HEK293T (cell line): Measurements from ENCODE around the gene SCNN1B.

Experiments
- ELF4 ChIP-seq: fragments of 450-650 bp; IDR thresholded peaks from 2 replicates; pipeline ENCODE4 v1.6.1; 2017; ENCODE audit warnings: antibody characterized with exemption
- FOXA1 ChIP-seq: fragments of 450-650 bp; IDR thresholded peaks from 2 replicates; pipeline ENCODE4 v1.6.1; 2016; ENCODE audit warnings: mild to moderate bottlenecking
- FOXK2 ChIP-seq: fragments of 450-650 bp; IDR thresholded peaks from 2 replicates; pipeline ENCODE4 v1.6.1; 2016; ENCODE audit warnings: mild to moderate bottlenecking
- HDGF ChIP-seq: fragments of 450-650 bp; IDR thresholded peaks from 2 replicates; pipeline ENCODE4 v1.6.1; 2017; ENCODE audit warnings: antibody characterized with exemption, borderline replicate concordance
- L3MBTL2 ChIP-seq: fragments of 450-650 bp; conservative IDR thresholded peaks from 2 replicates; pipeline ENCODE4 v1.6.1; 2016; ENCODE audit warnings: mild to moderate bottlenecking
- NFRKB ChIP-seq: fragments of 450-650 bp; IDR thresholded peaks from 2 replicates; pipeline ENCODE4 v1.6.1; 2016; ENCODE audit warnings: mild to moderate bottlenecking, moderate library complexity
- SP1 ChIP-seq: fragments of 450-650 bp; IDR thresholded peaks from 2 replicates; pipeline ENCODE4 v1.6.1; 2017
- SUZ12 ChIP-seq: fragments of 450-650 bp; IDR thresholded peaks from 2 replicates; pipeline ENCODE4 v1.6.1; 2016; ENCODE audit warnings: mild to moderate bottlenecking
- TARDBP ChIP-seq: fragments of 450-650 bp; IDR thresholded peaks from 2 replicates; pipeline ENCODE4 v1.6.1; 2016
- ZNF384 ChIP-seq: fragments of 450-650 bp; IDR thresholded peaks from 2 replicates; pipeline ENCODE4 v1.6.1; 2016

DNA sequence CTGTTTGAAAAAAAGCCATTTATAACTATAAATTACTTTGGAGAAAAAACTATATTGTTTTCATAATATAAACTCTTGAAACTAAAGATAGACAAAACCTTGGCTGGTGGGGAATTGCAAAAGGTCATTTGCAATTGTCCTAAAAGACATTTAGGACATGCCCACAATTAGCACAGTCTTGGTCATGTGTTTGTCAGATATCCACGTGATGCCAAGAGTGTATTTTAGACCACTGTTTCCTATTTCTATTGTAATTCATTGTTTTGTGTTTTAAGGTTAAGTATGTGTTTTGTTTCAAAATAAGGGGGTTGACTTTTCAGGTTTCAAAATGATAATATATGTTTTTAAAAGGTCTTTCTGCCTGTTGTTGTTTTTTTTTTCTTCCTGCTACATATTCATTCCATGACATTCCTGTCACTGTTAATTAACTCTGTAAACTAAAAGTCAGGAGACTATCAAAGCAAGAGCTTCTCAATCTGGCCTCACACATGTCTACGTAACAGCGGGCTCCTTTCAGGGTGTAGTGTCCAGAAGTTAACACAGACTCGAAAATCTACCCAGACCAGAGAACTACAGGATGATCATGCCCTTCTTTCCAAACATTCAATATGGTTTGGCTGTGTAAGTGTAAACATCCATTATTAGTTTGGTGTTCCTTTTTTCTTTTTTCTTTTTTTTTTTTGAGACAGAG lies 92.2 kb downstream of the SCNN1B start:
- TF ChIP-seq ELF4 (no peak), FOXK2 (no peak), SUZ12 (no peak), HDGF (no peak), NFRKB (no peak), SP1 (no peak), ZNF384 (no peak), FOXA1 (no peak), TARDBP (no peak), L3MBTL2 (no peak)
